NCI-H345 treated with DMSO at 0.1 percent for 48 hours (cell line): ENCODE measurements around the gene SLC24A3.

ENCODE experiments used
- DNase-seq: peaks from one replicate; lab custom pipeline; 2025; ENCODE audit not compliant: unreplicated experiment; lab: John Stamatoyannopoulos, UW

Gene SLC24A3

DNA sequence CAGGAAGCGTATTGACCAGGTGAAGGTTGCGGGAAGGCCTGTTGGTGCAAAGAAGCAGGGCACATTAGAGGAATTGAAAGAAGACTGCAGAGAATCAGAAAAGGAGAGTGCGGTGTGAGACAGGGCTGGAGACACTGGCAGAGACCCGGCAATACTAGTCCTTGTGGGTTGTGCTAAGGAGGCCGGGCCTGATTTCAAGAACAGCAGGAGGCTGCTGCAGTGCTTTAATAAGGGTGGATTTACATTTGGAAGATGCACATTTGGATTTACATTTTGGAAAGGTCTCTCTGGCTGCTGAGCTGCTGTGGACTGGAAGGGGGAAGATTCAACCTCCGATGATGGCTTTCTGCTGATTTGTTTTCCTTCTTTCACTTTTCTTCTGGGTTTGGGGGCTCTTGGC, 167.8 kb downstream of the SLC24A3 start:
- DNase-seq: no peak

DNA sequence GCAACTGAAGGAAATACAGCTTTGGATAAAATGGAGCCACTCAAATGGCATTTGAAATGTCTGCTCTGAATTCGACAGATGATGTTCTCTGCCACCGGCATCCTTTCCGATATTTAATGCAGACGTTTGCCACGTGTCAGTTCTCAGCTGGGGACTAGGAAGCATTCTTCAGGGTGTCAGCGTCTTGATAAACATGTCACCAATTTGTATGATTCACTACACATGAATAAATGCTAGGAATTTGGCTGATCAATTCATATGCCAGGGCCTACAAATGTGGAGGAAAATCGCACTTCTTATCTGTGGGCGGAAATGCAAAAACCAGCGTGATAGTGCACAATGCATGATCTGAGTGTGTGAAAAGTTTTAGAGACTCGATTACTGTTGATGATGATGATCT, 169.5 kb downstream of the SLC24A3 start:
- no peak for DNase-seq

- no peak for DNase-seq
Measured at GRCh38 chr20:19382386-19383340, 170.2 kb downstream of the SLC24A3 start.

GRCh38 chr20:19384940-19385339, 172.5 kb downstream of the SLC24A3 start:
- DNase-seq: no peak

- no peak for DNase-seq
Measured at GRCh38 chr20:19387251-19387650, 174.8 kb downstream of the SLC24A3 start.

DNA sequence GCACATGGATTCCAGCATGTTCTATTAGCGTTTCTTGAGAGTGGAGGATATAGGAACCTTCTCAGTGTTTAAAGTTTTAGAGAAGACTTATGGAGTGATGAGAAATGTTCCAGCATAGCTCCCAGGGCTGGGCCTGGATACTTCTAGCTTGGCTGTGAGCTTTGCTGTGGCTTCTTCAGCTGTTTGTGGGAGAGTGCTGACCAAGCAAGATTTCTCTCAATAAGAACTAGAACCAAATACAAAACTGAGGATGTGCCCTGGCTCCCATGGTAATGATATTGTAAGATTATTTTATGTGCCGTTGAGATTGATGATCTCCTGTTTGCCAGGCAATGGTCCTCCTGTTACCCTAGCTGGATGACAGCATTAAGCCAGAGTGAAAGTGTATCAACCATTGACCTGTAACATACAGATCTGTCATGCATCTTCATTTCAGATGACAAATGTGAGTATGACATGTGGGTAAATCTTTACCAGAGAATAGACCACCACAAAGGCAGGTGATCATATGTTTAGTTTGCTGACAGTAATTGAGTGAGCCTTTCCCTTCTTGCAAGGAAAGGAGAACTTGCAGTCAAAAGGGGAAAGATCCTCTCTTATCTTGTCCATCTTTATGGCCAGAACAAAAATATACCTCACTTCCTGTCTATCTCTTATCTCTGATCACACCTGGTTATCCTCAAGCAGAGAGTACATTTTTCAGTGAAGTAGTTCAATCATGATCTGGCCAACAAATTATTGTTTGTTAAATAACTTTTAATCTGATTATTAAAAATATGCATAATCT, 180.1 kb downstream of the SLC24A3 start:
- no peak for DNase-seq

- DNase-seq: no peak
Measured at GRCh38 chr20:19396460-19397081, 184.1 kb downstream of the SLC24A3 start.

DNA sequence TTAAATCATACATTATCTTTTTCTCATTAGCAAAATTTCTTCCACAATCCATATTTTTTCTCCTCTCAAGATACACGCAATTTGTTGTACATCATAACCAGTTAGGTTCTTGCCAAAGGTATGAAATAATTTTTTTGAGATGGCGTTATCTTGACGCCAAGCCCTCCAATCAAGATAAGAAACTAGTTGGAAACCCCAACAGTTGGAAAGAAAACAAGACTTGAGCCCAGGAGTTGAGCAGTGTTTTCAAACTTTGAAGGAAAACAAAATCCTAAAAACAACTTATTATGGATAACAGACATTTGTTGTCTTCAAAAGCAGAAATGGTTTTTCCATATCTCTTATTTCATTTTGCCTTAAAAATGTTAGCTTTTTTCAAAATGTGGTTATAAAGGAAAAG, 184.8 kb downstream of the SLC24A3 start:
- DNase-seq: no peak

DNA sequence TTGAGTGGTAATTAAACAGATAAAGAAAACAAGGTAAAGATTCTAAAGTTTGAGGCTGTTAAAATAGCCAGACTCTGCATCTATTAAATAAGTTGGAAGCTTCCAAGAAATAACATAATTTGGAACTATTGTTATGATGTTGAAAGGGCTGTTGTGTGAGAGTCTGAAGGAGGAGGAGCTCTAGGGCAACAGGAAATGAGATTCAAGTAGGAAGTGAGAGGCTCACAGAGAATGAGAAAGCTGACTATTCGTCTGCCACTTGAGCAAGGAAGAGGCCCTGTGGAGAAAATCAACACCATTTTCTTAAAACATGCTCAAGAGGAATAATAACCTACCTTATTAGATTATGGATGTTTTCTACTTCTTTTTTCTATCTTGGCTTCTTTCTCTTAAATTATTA, 185.2 kb downstream of the SLC24A3 start:
- no peak for DNase-seq

DNA sequence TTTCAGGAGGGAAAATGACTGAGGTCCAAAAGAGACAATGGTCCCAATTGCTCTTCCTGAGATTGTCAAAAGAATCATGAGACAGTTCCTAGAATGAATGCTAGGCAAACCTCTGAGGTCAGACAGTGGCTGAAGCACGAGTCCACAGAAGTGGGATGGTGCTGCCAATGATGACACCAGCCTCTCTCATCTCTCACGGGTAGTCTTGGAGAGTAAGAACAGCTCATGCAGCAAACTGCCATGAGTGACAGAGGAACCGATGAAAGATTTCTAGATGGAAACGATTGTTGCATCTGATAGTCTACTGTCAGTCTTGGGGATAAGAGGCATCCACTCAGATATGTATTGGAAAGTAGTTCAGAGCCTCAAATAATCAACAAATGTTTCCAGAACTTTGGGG, 188.7 kb downstream of the SLC24A3 start:
- DNase-seq: no peak

GRCh38 chr20:19403549-19403948, 191.1 kb downstream of the SLC24A3 start:
- DNase-seq: no peak

DNA sequence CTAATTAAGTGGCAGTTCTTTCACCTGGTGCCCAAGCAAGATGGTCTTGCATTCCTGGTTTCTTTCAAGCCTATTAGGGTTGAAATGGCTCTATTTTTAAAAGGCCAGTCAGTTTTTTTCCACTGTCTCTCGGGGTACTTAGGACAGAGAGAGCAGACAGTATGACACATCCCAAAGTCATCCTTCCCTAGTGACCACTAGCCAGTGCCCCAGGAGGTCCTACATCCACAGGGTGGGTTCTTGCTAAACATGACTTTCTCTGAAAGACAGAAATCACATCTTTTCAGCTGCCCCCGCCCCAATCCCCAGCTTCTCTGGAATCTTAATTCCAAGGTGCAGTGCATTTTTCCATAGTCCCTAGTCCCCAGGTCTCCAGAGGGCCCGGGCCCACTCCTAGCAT, 192.4 kb downstream of the SLC24A3 start:
- no peak for DNase-seq

DNA sequence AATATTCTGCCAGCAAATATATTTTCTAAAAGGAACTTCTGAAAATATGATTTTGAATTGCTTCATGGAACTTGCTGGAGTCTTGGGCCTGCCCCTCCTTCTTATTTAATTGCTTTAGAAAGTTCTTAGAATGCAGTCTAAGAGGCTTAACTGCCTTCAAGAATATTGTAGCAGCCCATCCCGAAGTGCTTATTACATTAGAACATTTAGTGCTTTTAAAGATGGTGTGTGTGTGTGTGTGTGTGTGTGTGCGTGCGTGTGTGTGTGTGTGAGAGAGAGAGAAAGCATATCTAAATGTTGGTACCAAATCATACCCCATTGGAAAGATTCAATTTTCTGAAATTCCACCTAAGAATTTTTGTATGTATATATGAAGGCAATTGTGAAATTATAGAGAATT, 193.5 kb downstream of the SLC24A3 start:
- DNase-seq: no peak

- DNase-seq: no peak
Measured at GRCh38 chr20:19406381-19406780, 193.9 kb downstream of the SLC24A3 start.

DNA sequence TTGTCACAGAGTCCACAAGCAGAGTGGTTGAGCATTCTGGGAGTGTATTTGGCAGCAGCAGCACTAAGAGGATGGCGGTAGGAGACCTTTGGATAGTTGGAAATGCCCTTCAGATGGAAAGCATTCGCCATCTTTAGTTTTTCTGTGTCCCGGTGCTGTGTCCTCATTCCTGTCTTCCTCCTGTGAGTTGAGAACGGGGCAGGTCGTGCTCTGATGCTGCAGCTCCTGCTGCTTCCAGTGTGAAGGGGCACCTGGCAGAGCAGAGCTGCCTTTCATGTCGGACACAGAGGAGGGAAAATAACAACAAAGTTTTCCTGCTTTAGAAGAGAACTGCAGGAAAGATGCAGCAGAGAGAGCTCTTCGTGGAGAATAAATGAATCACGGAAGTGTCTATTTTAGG, 194.8 kb downstream of the SLC24A3 start:
- DNase-seq: no peak

DNA sequence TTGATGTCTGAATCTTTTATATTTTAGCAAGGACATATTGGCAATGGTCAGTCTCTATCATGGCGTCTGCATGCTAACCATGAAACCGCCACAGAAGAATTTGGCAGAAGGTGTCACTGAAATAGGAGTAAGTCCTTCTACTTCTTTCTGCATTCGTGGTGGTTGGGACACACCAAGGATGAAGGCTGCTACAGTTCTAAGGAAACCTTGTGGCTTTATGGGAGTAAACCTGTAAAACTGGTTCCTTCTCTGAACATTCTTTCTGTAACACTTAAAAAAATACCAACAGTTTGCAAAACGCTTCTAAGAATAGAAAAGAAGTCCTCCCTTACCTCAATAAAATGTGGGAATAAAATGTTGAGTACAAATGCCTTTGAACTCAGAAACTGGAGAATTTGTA, 195.3 kb downstream of the SLC24A3 start:
- no peak for DNase-seq

DNA sequence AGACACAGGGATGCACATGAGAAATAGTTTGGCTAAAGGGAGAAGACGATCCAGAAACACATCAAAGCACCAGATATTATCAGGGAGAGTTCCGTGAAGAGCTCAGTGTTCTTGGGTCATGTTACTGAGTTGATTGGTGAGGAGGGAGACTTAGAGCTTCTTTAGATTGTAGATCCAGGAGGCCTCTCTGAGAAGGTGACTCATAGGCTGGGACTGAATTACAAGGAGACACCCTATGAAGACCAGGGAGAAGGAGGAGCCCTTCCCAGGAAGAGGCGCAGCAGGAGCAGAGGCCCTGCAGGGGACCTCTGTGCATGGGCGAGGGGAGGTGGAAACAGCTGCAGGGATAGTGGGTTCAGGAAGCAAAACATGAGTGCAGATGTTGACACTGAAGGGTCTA, 196.5 kb downstream of the SLC24A3 start:
- DNase-seq: no peak

GRCh38 chr20:19411811-19412210, 199.4 kb downstream of the SLC24A3 start:
- no peak for DNase-seq

- no peak for DNase-seq
Measured at GRCh38 chr20:19412254-19412653, 199.8 kb downstream of the SLC24A3 start.

DNA sequence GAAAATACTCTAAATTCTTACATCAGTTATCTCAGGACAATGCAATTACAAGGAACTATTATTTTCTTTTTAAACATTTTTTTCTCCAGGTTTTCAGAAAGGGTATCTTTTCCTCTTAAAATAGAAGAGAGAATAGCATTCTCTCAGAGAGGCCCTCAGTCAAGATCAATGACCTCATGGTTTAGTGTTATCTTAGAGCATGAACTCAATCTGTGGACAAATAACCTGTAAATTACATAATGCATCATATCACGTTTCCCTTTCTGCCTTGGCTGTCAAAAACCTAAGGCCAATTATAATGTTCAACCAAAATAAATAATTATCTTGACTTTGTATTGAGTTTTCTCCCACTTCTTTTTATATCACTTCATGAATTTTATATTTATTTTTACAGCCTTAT, 202.2 kb downstream of the SLC24A3 start:
- DNase-seq: no peak

GRCh38 chr20:19415786-19416185, 203.3 kb downstream of the SLC24A3 start:
- no peak for DNase-seq

GRCh38 chr20:19416627-19417026, 204.2 kb downstream of the SLC24A3 start:
- DNase-seq: no peak
